Measurements from ENCODE around the gene TMEM150B.
"Not testable (repeated sequence)": the region's sequence is repeated elsewhere in the genome, so short reads cannot be mapped to it uniquely, and the experiment has no call there.

The TMEM150B gene

GRCh38 chr19:55339889-55340783 is 15.0 kb upstream of the TMEM150B start:
- H3K4me3 ChIP-seq (ENCODE audit: low read depth, low read length), result peak overlapping the region; percentile 72

- H3K4me3 ChIP-seq (ENCODE audit: low read depth, low read length), result peak within 1 kb of the TSS; percentile 72
Measured at GRCh38 chr19:55339105-55339888, 14.2 kb upstream of the TMEM150B start, which contains the start of gene KMT5C. Gene KMT5C (plus strand): TSS chr19:55339876. CDS start chr19:55341937, 2,061 bp downstream.

GRCh38 chr19:55336101-55336500 is 11.0 kb upstream of the TMEM150B start:
- H3K4me3 ChIP-seq (ENCODE audit: low read depth, low read length), result no peak overlapping the region

- no peak overlapping the region for H3K4me3 ChIP-seq (ENCODE audit: low read depth, low read length)
Measured at GRCh38 chr19:55333870-55334269, 8.7 kb upstream of the TMEM150B start.

- H3K4me3 ChIP-seq (ENCODE audit: low read depth, low read length), result not testable (repeated sequence)
Measured at GRCh38 chr19:55329791-55330190, 4.7 kb upstream of the TMEM150B start.

GRCh38 chr19:55328774-55329318 is 3.7 kb upstream of the TMEM150B start:
- H3K4me3 ChIP-seq (ENCODE audit: low read depth, low read length), result not testable (repeated sequence)

- H3K4me3 ChIP-seq (ENCODE audit: low read depth, low read length), result no peak overlapping the region
Measured at GRCh38 chr19:55324662-55325061, 479 bp downstream of the TMEM150B start.

GRCh38 chr19:55322204-55322885 is 2.8 kb downstream of the TMEM150B start:
- H3K4me3 ChIP-seq (ENCODE audit: low read depth, low read length), result no peak overlapping the region

- no peak overlapping the region for H3K4me3 ChIP-seq (ENCODE audit: low read depth, low read length)
Measured at GRCh38 chr19:55321466-55322137, 3.5 kb downstream of the TMEM150B start.

GRCh38 chr19:55320844-55321419 is 4.2 kb downstream of the TMEM150B start:
- H3K4me3 ChIP-seq (ENCODE audit: low read depth, low read length), result no peak overlapping the region

GRCh38 chr19:55319785-55320184 is 5.4 kb downstream of the TMEM150B start:
- peak overlapping the region; percentile 17 for H3K4me3 ChIP-seq (ENCODE audit: low read depth, low read length)

- no peak overlapping the region for H3K4me3 ChIP-seq (ENCODE audit: low read depth, low read length)
Measured at GRCh38 chr19:55316646-55317045, 8.5 kb downstream of the TMEM150B start.

- no peak overlapping the region for H3K4me3 ChIP-seq (ENCODE audit: low read depth, low read length)
Measured at GRCh38 chr19:55315956-55316525, 9.1 kb downstream of the TMEM150B start.

- no peak overlapping the region for H3K4me3 ChIP-seq (ENCODE audit: low read depth, low read length)
Measured at GRCh38 chr19:55314396-55314795, 10.7 kb downstream of the TMEM150B start.

GRCh38 chr19:55312621-55313512 is 12.3 kb downstream of the TMEM150B start:
- no peak overlapping the region for H3K4me3 ChIP-seq (ENCODE audit: low read depth, low read length)

GRCh38 chr19:55311797-55312196 is 13.3 kb downstream of the TMEM150B start:
- no peak overlapping the region for H3K4me3 ChIP-seq (ENCODE audit: low read depth, low read length)

GRCh38 chr19:55311397-55311796 is 13.7 kb downstream of the TMEM150B start:
- no peak overlapping the region for H3K4me3 ChIP-seq (ENCODE audit: low read depth, low read length)

GRCh38 chr19:55310498-55310897 is 14.6 kb downstream of the TMEM150B start:
- no peak overlapping the region for H3K4me3 ChIP-seq (ENCODE audit: low read depth, low read length)

GRCh38 chr19:55309448-55309847 is 15.7 kb downstream of the TMEM150B start:
- no peak overlapping the region for H3K4me3 ChIP-seq (ENCODE audit: low read depth, low read length)

Data from iPS-11a (cell line).